ENCODE results near the gene KRT77. TPM values are rescaled to one million over a fixed set of nuclear protein-coding genes. Genes with fewer than 3 reads are reported as not detected.

KRT77 gene
- total RNA-seq, 1 experiment from 2014 or later: not detected

DNA sequence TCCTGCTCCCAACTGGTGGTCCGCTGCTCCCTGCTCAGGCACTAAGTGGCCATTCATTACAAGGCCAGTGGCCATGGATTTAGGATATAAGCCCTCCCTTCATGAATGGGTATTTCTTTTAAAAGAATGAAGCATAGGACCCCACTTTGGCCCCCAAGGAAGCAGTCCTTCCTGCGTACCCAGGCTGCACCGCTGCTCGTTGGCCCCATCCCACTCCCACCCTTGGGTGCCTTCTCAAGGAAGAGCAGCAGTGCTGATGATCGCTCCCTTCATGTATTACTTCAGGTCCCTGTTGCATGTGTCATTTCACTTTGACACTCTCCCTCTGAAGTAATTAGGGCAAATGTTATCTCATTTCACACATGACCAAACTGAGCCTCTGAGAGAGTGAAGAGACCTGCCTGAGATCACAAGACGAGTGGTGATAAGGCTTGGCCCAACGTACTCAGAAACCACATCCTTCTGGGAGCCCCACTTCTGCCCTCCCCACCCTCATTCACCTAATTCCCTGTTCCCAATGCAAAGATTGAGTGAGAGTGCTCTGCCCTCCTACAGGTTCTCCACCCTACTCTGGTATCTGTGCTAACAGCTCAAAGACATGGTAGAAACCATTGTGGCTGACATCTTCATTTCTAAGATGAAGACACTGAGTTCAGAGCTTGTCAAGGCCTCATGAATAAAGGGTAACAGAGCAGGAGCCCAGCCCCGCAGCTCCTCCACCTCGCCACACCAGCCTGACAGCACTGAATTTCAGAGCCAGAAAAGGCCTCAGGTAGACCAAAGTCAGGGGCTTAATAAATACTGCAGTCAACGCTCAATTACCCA is 41.0 kb downstream of the KRT77 start:
- no peak for DNase-seq
- no peaks in the 10 kb centered on the region for H3K36me3 ChIP-seq (ENCODE audit: insufficient read depth, low read length)
- H3K9me2 ChIP-seq (replicated peaks; ENCODE audit: insufficient read depth, low read length): no peaks in the 10 kb centered on the region
- no peak overlapping the region for H3K27ac ChIP-seq (ENCODE audit: low read length)
- H3K4me3 ChIP-seq (ENCODE audit: low read length): no peak overlapping the region
- no peaks in the 10 kb centered on the region for H3K27me3 ChIP-seq (ENCODE audit: low read length)
- no peaks in the 10 kb centered on the region for H3K79me2 ChIP-seq (ENCODE audit: low read length)
- no peak overlapping the region for H3K9ac ChIP-seq (ENCODE audit: low read length)
- no peak overlapping the region for H2AFZ ChIP-seq (ENCODE audit: low read length)
- H3K4me2 ChIP-seq (ENCODE audit: low read depth, low read length, poor library complexity, severe bottlenecking): no peak overlapping the region
- H3K4me1 ChIP-seq (ENCODE audit: low read length): no peaks in the 10 kb centered on the region
- H3K9me3 ChIP-seq (ENCODE audit: low read length): no peaks in the 10 kb centered on the region
- H4K20me1 ChIP-seq (ENCODE audit: insufficient read depth, low read depth, low read length): no peaks in the 10 kb centered on the region

- Histone ChIP-seq H4K20me1 (ENCODE audit: insufficient read depth, low read depth, low read length) (no peaks in the 10 kb centered on the region), H3K9me3 (ENCODE audit: low read length) (no peaks in the 10 kb centered on the region), H3K36me3 (ENCODE audit: insufficient read depth, low read length) (no peaks in the 10 kb centered on the region), H3K4me3 (ENCODE audit: low read length) (no peak overlapping the region), H3K9me2 (replicated peaks; ENCODE audit: insufficient read depth, low read length) (no peaks in the 10 kb centered on the region), H3K4me2 (ENCODE audit: low read depth, low read length, poor library complexity, severe bottlenecking) (no peak overlapping the region), H3K9ac (ENCODE audit: low read length) (no peak overlapping the region), H3K27ac (ENCODE audit: low read length) (no peak overlapping the region), H2AFZ (ENCODE audit: low read length) (no peak overlapping the region), H3K4me1 (ENCODE audit: low read length) (no peaks in the 10 kb centered on the region), H3K79me2 (ENCODE audit: low read length) (no peaks in the 10 kb centered on the region), H3K27me3 (ENCODE audit: low read length) (no peaks in the 10 kb centered on the region)
- DNase-seq: no peak
Observed at GRCh38 chr12:52661668-52662067, 41.7 kb downstream of the KRT77 start.

DNA sequence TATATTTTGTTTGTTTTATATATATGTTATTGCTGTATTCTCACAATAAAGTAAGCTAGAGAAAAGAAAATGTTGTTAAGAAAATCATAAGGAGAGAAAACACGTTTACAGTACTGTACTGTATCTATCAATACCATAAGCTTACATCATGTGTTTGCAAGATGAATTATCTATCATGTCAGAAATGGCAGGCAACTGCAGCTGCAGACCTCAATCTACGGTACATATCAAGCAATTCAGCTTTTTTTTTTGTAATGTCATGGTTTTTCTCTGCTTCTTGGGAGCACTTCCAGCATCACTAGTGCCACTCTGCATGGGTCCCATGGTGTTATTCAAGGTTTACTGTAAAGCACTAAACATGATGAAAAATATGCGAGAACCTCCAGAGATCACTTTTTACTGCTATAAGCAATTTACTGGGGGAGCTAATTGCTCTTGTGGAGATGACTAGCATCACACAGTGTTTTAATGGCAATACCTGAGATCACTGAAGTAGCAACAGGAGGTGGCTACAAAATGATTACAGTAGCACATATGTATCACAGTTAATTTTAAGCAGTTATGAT is 42.3 kb downstream of the KRT77 start:
- H3K79me2 ChIP-seq (ENCODE audit: low read length): no peaks in the 10 kb centered on the region

GRCh38 chr12:52659951-52660350 is 43.4 kb downstream of the KRT77 start:
- Histone ChIP-seq H3K9ac (ENCODE audit: low read length) (no peak overlapping the region), H3K36me3 (ENCODE audit: insufficient read depth, low read length) (no peaks in the 10 kb centered on the region), H3K27ac (ENCODE audit: low read length) (no peak overlapping the region), H3K27me3 (ENCODE audit: low read length) (no peaks in the 10 kb centered on the region), H3K4me1 (ENCODE audit: low read length) (no peaks in the 10 kb centered on the region), H3K79me2 (ENCODE audit: low read length) (no peaks in the 10 kb centered on the region), H3K4me2 (ENCODE audit: low read depth, low read length, poor library complexity, severe bottlenecking) (no peak overlapping the region), H3K4me3 (ENCODE audit: low read length) (no peak overlapping the region), H3K9me3 (ENCODE audit: low read length) (no peaks in the 10 kb centered on the region), H3K9me2 (replicated peaks; ENCODE audit: insufficient read depth, low read length) (no peaks in the 10 kb centered on the region), H4K20me1 (ENCODE audit: insufficient read depth, low read depth, low read length) (no peaks in the 10 kb centered on the region), H2AFZ (ENCODE audit: low read length) (no peak overlapping the region)
- no peak for DNase-seq

More for the DNA sequence above, 42.3 kb downstream of the KRT77 start:
- Histone ChIP-seq H3K27ac (ENCODE audit: low read length) (no peak overlapping the region), H2AFZ (ENCODE audit: low read length) (no peak overlapping the region), H3K4me3 (ENCODE audit: low read length) (no peak overlapping the region), H3K4me1 (ENCODE audit: low read length) (no peaks in the 10 kb centered on the region), H3K36me3 (ENCODE audit: insufficient read depth, low read length) (no peaks in the 10 kb centered on the region), H3K9ac (ENCODE audit: low read length) (no peak overlapping the region), H3K9me3 (ENCODE audit: low read length) (no peaks in the 10 kb centered on the region), H3K9me2 (replicated peaks; ENCODE audit: insufficient read depth, low read length) (no peaks in the 10 kb centered on the region), H3K4me2 (ENCODE audit: low read depth, low read length, poor library complexity, severe bottlenecking) (no peak overlapping the region), H4K20me1 (ENCODE audit: insufficient read depth, low read depth, low read length) (no peaks in the 10 kb centered on the region), H3K27me3 (ENCODE audit: low read length) (no peaks in the 10 kb centered on the region)
- DNase-seq: no peak

GRCh38 chr12:52659395-52659794 is 43.9 kb downstream of the KRT77 start:
- Histone ChIP-seq H3K4me3 (ENCODE audit: low read length) (no peak overlapping the region), H3K4me2 (ENCODE audit: low read depth, low read length, poor library complexity, severe bottlenecking) (no peak overlapping the region), H3K27me3 (ENCODE audit: low read length) (no peaks in the 10 kb centered on the region), H2AFZ (ENCODE audit: low read length) (no peak overlapping the region), H3K27ac (ENCODE audit: low read length) (no peak overlapping the region), H4K20me1 (ENCODE audit: insufficient read depth, low read depth, low read length) (no peaks in the 10 kb centered on the region), H3K9me3 (ENCODE audit: low read length) (no peaks in the 10 kb centered on the region), H3K79me2 (ENCODE audit: low read length) (no peaks in the 10 kb centered on the region), H3K9me2 (replicated peaks; ENCODE audit: insufficient read depth, low read length) (no peaks in the 10 kb centered on the region), H3K36me3 (ENCODE audit: insufficient read depth, low read length) (no peaks in the 10 kb centered on the region), H3K9ac (ENCODE audit: low read length) (no peak overlapping the region), H3K4me1 (ENCODE audit: low read length) (no peaks in the 10 kb centered on the region)
- DNase-seq: no peak

DNA sequence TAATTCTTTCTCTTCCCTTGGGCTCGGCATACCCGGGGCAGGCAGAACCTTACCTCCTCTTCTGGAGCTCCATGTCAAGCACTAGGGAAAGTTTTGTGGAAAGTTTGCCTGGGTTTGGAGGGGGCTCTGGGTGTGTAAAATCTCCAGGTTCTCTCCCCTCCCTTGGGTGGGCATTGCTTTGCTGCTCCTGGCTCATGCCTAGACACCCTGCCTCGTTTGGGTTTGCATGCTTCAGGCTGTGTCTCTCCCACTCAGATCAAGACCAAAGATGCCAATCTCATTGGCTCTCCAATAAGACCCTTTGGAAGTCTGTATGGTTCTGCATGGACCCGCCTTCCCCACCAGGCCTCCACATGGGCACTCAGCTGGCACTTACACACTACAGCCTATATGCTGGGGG is 45.1 kb downstream of the KRT77 start:
- no peaks in the 10 kb centered on the region for H3K79me2 ChIP-seq (ENCODE audit: low read length)
- DNase-seq: no peak

GRCh38 chr12:52657250-52657902 is 45.9 kb downstream of the KRT77 start:
- no peaks in the 10 kb centered on the region for H4K20me1 ChIP-seq (ENCODE audit: insufficient read depth, low read depth, low read length)
- H3K9me3 ChIP-seq (ENCODE audit: low read length): no peaks in the 10 kb centered on the region
- H3K4me3 ChIP-seq (ENCODE audit: low read length): no peak overlapping the region
- no peaks in the 10 kb centered on the region for H3K4me1 ChIP-seq (ENCODE audit: low read length)
- H3K27ac ChIP-seq (ENCODE audit: low read length): no peak overlapping the region
- no peak overlapping the region for H3K9ac ChIP-seq (ENCODE audit: low read length)
- DNase-seq: no peak
- H2AFZ ChIP-seq (ENCODE audit: low read length): no peak overlapping the region
- no peaks in the 10 kb centered on the region for H3K9me2 ChIP-seq (replicated peaks; ENCODE audit: insufficient read depth, low read length)
- no peak overlapping the region for H3K4me2 ChIP-seq (ENCODE audit: low read depth, low read length, poor library complexity, severe bottlenecking)
- H3K79me2 ChIP-seq (ENCODE audit: low read length): no peaks in the 10 kb centered on the region
- no peaks in the 10 kb centered on the region for H3K36me3 ChIP-seq (ENCODE audit: insufficient read depth, low read length)
- H3K27me3 ChIP-seq (ENCODE audit: low read length): no peaks in the 10 kb centered on the region

More for the DNA sequence above, 45.1 kb downstream of the KRT77 start:
- Histone ChIP-seq H3K4me3 (ENCODE audit: low read length) (no peak overlapping the region), H3K9me3 (ENCODE audit: low read length) (no peaks in the 10 kb centered on the region), H2AFZ (ENCODE audit: low read length) (no peak overlapping the region), H3K27ac (ENCODE audit: low read length) (no peak overlapping the region), H3K27me3 (ENCODE audit: low read length) (no peaks in the 10 kb centered on the region), H3K4me1 (ENCODE audit: low read length) (no peaks in the 10 kb centered on the region), H3K4me2 (ENCODE audit: low read depth, low read length, poor library complexity, severe bottlenecking) (no peak overlapping the region), H4K20me1 (ENCODE audit: insufficient read depth, low read depth, low read length) (no peaks in the 10 kb centered on the region), H3K36me3 (ENCODE audit: insufficient read depth, low read length) (no peaks in the 10 kb centered on the region), H3K9ac (ENCODE audit: low read length) (no peak overlapping the region), H3K9me2 (replicated peaks; ENCODE audit: insufficient read depth, low read length) (no peaks in the 10 kb centered on the region)

GRCh38 chr12:52656616-52657015 is 46.7 kb downstream of the KRT77 start:
- Histone ChIP-seq H3K27me3 (ENCODE audit: low read length) (no peaks in the 10 kb centered on the region), H3K4me1 (ENCODE audit: low read length) (no peaks in the 10 kb centered on the region), H3K27ac (ENCODE audit: low read length) (no peak overlapping the region), H3K9me2 (replicated peaks; ENCODE audit: insufficient read depth, low read length) (no peaks in the 10 kb centered on the region), H3K9me3 (ENCODE audit: low read length) (no peaks in the 10 kb centered on the region), H3K36me3 (ENCODE audit: insufficient read depth, low read length) (no peaks in the 10 kb centered on the region), H3K4me2 (ENCODE audit: low read depth, low read length, poor library complexity, severe bottlenecking) (no peak overlapping the region), H3K4me3 (ENCODE audit: low read length) (no peak overlapping the region), H3K9ac (ENCODE audit: low read length) (no peak overlapping the region), H3K79me2 (ENCODE audit: low read length) (no peaks in the 10 kb centered on the region), H4K20me1 (ENCODE audit: insufficient read depth, low read depth, low read length) (no peaks in the 10 kb centered on the region), H2AFZ (ENCODE audit: low read length) (no peak overlapping the region)
- no peak for DNase-seq
